Panc1 (cell line): ENCODE measurements around the gene HERC6. TPM values are rescaled to one million over a fixed set of nuclear protein-coding genes. Genes with fewer than 3 reads are reported as not detected.
"Not testable (repeated sequence)": the region's sequence is repeated elsewhere in the genome, so short reads cannot be mapped to it uniquely, and the experiment has no call there.

Experiments
- ATAC-seq: fragments of 200-7000 bp; cut with Tn5 transposase; 2 replicates; pipeline ENCODE4 v1.9.1; 2020; ENCODE audit warnings: mild to moderate bottlenecking, moderate library complexity
- BruUV-seq: library from RNA; stranded (reverse); fragments of 400-500 nt; replicated peaks from 2 replicates; lab custom pipeline; 2021; lab: Mats Ljungman, UMichigan
- CTCF ChIA-PET: fragments of 300-600 bp; sonication (Branson Sonifier 250); formaldehyde crosslinking; loops from one replicate; lab custom pipeline; 2022; ENCODE audit warnings: antibody characterized with exemption; lab: Charles Lee
- POLR2A ChIA-PET: fragments of 300-600 bp; sonication (Branson Sonifier 250); formaldehyde crosslinking; loops from one replicate; lab custom pipeline; 2022; ENCODE audit warnings: antibody characterized with exemption; lab: Charles Lee
- DNase-seq: peaks from one replicate; pipeline ENCODE4 v3.0.0-alpha.2; 2010; ENCODE audit warnings: low read depth, low spot score
- H3K27ac ChIP-seq: 2 replicates; pipeline ENCODE4 v1.5.1; 2011; ENCODE audit warnings: mild to moderate bottlenecking, low read length, inconsistent platforms
- H3K27me3 ChIP-seq: fragments of 200-500 bp; sonication (Bioruptor generic); 2 replicates; pipeline ENCODE4 v1.6.0; 2014; ENCODE audit warnings: low read length, inconsistent platforms; ENCODE audit not compliant: control insufficient read depth, insufficient read depth
- H3K36me3 ChIP-seq: fragments of 200-500 bp; sonication (Bioruptor generic); 2 replicates; pipeline ENCODE4 v1.5.1; 2014; ENCODE audit warnings: inconsistent platforms, mild to moderate bottlenecking, low read length, moderate library complexity; ENCODE audit not compliant: control insufficient read depth, insufficient read depth
- H3K4me1 ChIP-seq: 2 replicates; pipeline ENCODE4 v1.5.1; 2011; ENCODE audit warnings: inconsistent platforms, mild to moderate bottlenecking, low read length, moderate library complexity; ENCODE audit not compliant: control insufficient read depth, insufficient read depth
- H3K4me3 ChIP-seq, 2 experiments: 2 replicates each; pipeline ENCODE4 v1.5.1; 2011 to 2012; ENCODE audit warnings: low read depth in 2 of 2, low read length in 2 of 2, mild to moderate bottlenecking in 2 of 2, inconsistent platforms in 1 of 2, moderate library complexity in 1 of 2
- H3K9me3 ChIP-seq: fragments of 200-500 bp; sonication (Bioruptor generic); 2 replicates; pipeline ENCODE4 v1.5.1; 2014; ENCODE audit warnings: low read depth, mild to moderate bottlenecking, inconsistent platforms, low read length, moderate library complexity; ENCODE audit not compliant: control insufficient read depth, insufficient read depth
- CTCF ChIP-seq: fragments of 450-650 bp; IDR thresholded peaks from 2 replicates; pipeline ENCODE4 v1.5.1; 2017; ENCODE audit warnings: mild to moderate bottlenecking
- POLR2AphosphoS5 ChIP-seq: IDR thresholded peaks from 2 replicates; pipeline ENCODE4 v1.6.1; 2012; ENCODE audit warnings: mild to moderate bottlenecking, low read depth, low read length, moderate library complexity
- REST ChIP-seq, 2 experiments: IDR thresholded peaks; 2 replicates each; pipeline ENCODE4 v1.6.1; 2011 to 2012; ENCODE audit warnings: low read depth in 2 of 2, control low read depth in 1 of 2, low read length in 1 of 2, mild to moderate bottlenecking in 1 of 2, moderate library complexity in 1 of 2; ENCODE audit not compliant: insufficient read depth in 1 of 2
- SIN3A ChIP-seq: IDR thresholded peaks from 2 replicates; pipeline ENCODE4 v1.6.1; 2012; ENCODE audit warnings: low read depth, mild to moderate bottlenecking, low read length, moderate library complexity, borderline replicate concordance; ENCODE audit not compliant: insufficient read depth
- TCF7L2 ChIP-seq: IDR thresholded peaks from 2 replicates; pipeline ENCODE4 v1.6.1; 2011; ENCODE audit warnings: mild to moderate bottlenecking, low read depth, low read length, inconsistent platforms
- in situ Hi-C: cut with HindIII; loops from 2 replicates; pipeline ENCODE4 v1.10.0; 2016; ENCODE audit warnings: low sequenced_read_pairs, low pct_unique_long_range_greater_than_20kb
- intact Hi-C: fragments of 100-400 bp; cut with micrococcal nuclease; formaldehyde crosslinking; loops from one replicate; pipeline ENCODE4 v1.10.0; 2022; ENCODE audit not compliant: unreplicated experiment
- total RNA-seq: library from RNA; stranded (reverse); gene quantifications from one replicate; pipeline ENCODE4 v1.2.1, GENCODE V29; 2021; ENCODE audit not compliant: unreplicated experiment

HERC6 gene
- total RNA-seq, 1 experiment from 2014 or later: 1.2 TPM

- BruUV-seq, in situ Hi-C loops, intact Hi-C loops, H3K27ac ChIP-seq, H3K36me3 ChIP-seq, H3K4me1 ChIP-seq, H3K9me3 ChIP-seq, ATAC-seq, H3K27me3 ChIP-seq, POLR2A ChIA-PET, CTCF ChIA-PET, H3K4me3 ChIP-seq, DNase-seq: not testable (repeated sequence)
Observed at GRCh38 chr4:88348761-88349160, 29.9 kb upstream of the HERC6 start.

- BruUV-seq: no TSS peak
- ChIA-PET POLR2A (no interaction called here), CTCF (no interaction called here)
- intact Hi-C loops (no loop called here), in situ Hi-C loops (no loop called here)
- Histone ChIP-seq H3K36me3 (no peaks in the 10 kb centered on the region), H3K27ac (no peak overlapping the region), H3K4me1 (no peaks in the 10 kb centered on the region), H3K4me3 (no peak overlapping the region), H3K9me3 (no peaks in the 10 kb centered on the region), H3K27me3 (no peaks in the 10 kb centered on the region)
- TF ChIP-seq REST (IDR thresholded peaks at IDR 0.05; ENCODE audit: insufficient read depth in 1 of 2, low read depth in 2 of 2, low read length in 1 of 2): no peak
- no peak for TF ChIP-seq SIN3A
- TF ChIP-seq CTCF: no peak
- no peak for TF ChIP-seq TCF7L2
- TF ChIP-seq POLR2AphosphoS5: no peak
- no peak for DNase-seq
- no peak for ATAC-seq
Observed at GRCh38 chr4:88350786-88351185, 27.9 kb upstream of the HERC6 start.

- H3K4me3 ChIP-seq: no peak overlapping the region
- no peak overlapping the region for H3K27ac ChIP-seq
- ATAC-seq: no peak
- in situ Hi-C loops (no loop called here), intact Hi-C loops (no loop called here)
- no peaks in the 10 kb centered on the region for H3K36me3 ChIP-seq
- BruUV-seq: no TSS peak
- no peak for DNase-seq
- H3K27me3 ChIP-seq: no peaks in the 10 kb centered on the region
- TF ChIP-seq REST (IDR thresholded peaks at IDR 0.05; ENCODE audit: insufficient read depth in 1 of 2, low read depth in 2 of 2, low read length in 1 of 2) (no peak), SIN3A (no peak), CTCF (no peak), POLR2AphosphoS5 (no peak), TCF7L2 (no peak)
- POLR2A ChIA-PET: no interaction called here
- H3K9me3 ChIP-seq: no peaks in the 10 kb centered on the region
- CTCF ChIA-PET: no interaction called here
- H3K4me1 ChIP-seq: no peaks in the 10 kb centered on the region
Observed at GRCh38 chr4:88352062-88352740, 26.5 kb upstream of the HERC6 start.
